ENCODE measurements around the gene HPSE2.

Gene HPSE2

DNA sequence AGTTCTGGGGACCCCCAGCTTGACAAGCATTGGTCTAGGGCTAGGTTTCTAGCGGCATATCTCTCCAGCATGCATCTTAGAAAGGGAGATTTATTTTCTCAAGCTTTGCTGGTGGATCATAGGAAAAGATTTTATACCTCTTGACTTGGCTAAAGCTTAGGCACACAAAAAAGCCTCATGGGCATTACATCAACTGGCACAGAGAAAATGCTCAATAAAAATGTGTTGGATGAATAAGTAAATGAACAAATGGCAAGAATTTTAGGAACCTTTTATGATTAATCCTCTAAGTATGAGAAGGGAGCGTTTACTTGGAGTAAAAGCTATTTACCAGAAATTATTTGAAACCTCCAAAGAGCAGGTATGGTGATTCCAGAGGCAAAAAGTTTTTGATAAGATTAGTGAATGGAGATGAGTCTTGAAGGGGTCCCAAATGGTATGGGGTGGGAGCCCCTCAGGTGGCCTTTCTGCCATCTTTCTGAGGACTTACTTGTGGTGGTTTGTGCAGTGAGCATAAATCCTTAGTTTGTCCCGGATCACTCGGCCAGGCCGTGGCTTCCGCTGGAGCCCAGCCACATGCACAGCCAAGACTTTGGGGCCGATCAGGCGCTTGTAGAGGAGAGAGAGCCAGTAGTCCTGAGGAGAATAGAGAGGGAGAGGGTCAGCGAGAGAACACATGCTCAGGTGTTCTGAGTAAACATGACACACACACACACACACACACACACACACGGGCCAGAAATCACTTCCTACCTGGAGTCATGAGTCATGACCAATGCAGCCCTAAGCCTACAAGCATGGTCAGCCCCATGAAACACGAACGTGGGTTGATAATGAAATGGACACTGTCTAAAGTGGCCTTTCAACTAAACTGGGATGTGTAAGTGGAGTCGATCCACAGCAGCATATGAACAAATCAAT lies 745.8 kb downstream of the HPSE2 start:
- peak; percentile 55 for DNase-seq (ENCODE audit: low spot score)

DNA sequence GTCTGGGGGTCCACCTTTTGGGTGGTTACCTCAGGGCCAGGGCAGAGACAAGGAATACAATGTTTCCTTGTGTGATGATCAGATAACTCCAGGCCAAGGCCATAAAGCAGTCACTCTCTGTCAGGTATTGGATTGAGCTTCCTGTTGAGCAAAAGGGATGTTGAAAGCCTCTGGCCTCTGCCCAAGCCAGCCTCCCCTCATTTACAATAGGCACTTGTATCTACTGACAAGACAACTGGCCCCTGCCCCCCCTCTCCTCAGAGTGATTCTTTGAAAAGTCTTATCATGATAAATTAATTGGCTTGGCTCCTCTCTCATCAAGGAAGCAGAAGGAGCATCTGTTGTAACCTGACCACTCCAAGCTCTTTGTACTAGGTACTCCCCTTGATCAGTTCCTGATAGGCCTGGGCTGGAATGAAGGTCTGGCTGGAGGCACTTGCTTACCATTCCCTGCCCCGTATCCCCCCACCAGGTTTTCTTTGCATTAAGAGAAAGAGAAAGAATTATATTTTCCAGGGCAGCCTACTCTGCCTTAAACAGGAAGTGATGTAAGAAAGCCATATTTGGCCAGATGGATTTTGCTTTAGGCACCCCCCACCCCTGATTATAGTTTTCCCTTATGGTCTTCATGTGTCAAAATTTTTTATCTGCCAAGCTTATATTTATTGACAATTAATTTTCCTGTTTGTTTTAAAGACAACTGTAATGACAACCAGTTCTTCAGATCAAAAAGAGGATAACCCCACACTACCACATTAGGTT lies 746.8 kb downstream of the HPSE2 start:
- DNase-seq (ENCODE audit: low spot score) = no peak

DNA sequence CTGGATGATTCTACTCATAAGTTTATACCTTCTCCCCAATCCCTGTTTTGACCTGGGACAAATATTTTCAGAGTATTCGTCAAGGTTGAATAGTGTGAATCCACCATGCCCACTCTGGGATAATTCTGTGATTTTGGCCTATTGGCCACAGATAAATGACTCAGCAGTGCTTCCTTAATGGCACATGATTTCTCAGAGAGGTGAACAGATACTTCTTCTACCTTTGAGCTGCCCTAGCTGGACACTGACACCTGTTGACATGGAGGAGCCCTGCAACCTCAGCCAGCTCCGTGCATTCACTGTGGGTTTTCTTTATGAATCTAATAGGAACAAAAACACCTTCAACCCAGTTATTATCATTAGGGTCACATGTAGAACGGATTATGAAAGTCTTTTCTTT lies 748.0 kb downstream of the HPSE2 start:
- no peak for DNase-seq (ENCODE audit: low spot score)

DNA sequence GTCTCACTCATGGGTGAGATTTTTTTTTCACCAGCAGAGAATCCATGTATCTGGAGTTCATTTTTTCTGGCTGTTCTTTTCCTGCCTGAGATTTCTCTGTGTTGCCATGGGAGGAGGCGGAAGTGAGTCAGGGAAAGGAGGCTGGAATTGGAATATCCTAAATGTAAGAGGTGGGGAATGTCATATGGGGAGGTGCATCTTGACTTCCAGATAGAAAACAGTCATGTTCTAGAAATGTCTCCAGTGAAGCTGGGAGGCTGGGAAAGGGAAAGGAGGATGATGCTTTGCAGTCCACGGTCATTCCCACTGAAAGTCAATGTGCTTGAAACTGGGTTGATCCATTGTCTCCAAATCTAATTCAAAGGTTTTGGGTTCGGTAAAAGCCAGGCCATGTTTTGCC lies 749.2 kb downstream of the HPSE2 start:
- no peak for DNase-seq (ENCODE audit: low spot score)

DNA sequence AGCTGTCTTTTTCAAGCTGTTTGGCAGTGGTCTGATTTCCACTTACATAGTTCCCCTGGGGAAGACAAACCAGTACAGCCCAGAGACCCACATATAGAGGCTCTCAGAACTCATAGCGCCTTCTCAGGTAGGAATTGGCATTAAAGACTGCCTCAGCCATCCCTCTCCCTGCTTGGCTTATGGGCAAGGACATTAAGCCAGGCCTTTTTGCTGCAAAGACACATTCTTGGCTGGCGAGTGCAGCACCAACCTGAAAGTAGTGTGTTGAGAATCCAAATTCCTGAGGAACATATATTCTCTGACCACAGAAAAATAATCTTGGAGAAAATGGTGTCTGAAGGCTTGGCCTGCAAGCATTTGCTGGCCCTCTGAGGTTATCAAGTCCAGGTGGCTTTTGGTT lies 749.7 kb downstream of the HPSE2 start:
- DNase-seq (ENCODE audit: low spot score) = no peak

DNA sequence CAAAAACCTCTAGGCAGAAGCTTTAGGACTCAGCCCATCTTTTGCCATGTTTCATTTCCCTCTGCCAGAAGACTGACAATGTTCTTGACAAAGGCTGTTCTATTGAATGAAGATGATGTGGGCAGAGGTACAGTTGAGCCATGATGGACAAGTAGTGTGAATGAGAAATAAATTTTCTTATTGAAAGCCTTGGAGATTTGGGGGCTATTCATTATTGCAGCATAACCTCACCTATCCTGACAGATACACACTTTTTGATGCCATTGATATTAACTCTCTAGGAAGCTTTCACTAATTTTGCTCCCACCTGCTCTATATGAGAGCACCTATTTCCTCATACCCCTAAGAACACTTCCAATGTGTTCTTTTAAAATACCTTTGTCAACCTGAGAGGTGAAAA lies 752.0 kb downstream of the HPSE2 start:
- DNase-seq (ENCODE audit: low spot score) = no peak

DNA sequence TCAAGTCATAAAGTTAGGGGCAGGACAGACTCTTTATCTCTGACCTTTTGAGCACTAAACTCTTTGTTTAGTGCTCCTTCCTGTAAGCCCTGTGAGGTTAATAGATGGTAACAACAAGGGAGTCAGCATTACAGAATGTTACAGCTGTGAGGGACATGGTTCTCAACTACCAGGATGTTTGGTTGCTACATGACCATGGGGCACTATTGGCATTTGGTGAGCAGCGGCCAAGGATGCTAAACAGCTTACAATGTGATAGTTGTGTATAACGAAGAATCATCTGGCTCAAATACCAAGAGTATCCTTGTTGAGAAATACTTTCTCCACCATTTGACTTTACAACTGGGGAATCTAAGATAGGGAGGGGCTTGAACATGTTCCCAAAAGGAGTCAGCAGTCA lies 753.6 kb downstream of the HPSE2 start:
- no peak for DNase-seq (ENCODE audit: low spot score)

DNA sequence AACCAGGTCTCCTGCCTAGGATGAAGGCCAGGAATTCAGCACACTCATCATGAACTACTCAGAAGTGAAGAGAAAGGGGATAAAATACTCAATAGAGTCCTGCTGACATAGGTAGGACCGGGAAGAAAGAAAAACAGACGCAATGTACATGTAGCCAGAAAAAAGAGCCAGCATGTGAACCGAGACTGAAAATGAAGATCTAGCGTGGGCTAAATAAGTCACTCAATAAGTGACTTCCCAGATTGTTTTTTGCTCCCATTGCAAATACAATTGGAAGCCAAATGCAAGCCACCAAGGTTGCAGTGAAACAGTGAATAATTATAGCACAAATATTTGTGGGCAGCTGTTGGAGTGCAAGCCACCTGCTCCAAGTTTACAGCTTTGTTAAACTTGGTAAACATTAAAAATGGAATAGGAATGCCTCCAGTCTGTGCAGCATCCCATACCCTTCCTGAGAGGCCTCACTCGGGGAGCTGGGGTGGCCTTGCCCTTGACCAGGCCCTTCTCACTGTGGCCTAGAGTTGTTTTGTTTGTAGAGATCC lies 754.2 kb downstream of the HPSE2 start:
- DNase-seq (ENCODE audit: low spot score) = peak; percentile 18

DNA sequence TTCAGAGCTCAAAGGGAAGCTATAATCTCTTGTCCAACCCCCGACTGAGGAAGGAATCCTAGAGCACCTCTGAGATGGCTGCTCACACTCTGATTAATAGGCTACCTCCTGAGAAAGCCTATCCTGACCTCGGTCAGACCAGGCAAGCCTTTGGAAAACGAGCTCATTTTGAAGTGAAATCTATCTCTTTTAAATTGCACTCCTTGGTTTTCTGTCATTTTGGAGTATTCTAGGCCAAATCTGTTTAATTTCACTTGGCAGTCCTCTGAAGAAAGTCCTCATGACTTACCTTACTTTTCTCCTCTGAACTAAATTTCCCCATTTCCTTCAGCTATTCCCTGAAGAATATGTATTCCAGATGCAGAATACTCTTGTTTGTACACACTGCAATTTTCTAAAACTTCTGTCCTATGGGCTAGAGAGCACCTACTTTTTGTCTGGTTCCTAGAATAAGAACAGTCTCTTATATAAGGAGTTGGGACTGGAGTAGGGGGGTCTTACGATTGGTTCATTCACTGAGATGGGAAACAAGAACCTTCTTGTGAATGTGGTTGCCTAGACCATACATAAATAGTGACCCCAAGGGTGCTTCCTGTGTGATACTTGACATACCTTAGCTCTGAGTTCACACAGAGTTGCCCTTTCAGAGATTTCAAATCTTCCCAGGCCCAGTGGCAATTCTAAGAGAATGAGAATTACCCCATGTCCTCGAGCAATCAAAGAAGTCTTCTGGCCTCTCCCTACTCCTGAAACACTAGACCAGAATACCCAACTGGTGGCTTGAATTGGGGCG lies 757.0 kb downstream of the HPSE2 start:
- DNase-seq (ENCODE audit: low spot score) = no peak

DNA sequence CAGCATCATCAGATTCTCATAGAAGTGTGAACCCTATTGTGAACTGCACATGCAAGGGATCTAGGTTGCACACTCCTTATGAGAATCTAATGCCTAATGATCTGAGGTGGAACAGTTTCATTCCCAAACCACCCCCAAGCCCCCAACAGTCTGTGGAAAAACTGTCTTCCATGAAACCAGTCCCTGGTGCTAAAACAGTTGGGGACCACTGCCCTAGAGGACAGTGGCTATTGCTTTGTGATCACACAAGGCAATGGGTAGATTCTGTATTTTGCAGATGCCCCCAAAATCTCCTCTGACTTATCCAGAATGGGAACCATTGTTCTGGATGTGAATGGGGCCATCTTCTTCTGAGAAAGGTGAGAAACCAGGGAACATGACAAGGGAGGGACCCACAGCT lies 757.8 kb downstream of the HPSE2 start:
- DNase-seq (ENCODE audit: low spot score) = no peak

DNA sequence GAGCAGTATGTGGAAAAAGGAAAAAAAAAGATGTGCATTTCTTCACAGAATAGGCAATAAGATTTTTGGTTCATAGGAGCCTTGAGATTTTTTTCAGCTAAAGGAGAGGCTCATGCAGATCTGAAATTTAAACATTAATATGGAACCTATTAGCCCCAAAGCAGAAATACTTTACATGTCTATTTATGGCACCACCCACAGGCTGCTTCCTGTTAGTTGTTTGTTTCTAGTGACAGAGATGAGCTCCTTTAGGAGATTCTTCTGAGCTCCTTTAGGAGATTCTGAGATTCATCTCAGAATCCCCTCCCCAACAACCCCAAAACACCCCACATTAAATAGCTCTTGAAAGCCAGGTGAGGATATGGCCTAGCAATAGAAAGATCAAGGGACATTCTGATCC lies 761.0 kb downstream of the HPSE2 start:
- no peak for DNase-seq (ENCODE audit: low spot score)

DNA sequence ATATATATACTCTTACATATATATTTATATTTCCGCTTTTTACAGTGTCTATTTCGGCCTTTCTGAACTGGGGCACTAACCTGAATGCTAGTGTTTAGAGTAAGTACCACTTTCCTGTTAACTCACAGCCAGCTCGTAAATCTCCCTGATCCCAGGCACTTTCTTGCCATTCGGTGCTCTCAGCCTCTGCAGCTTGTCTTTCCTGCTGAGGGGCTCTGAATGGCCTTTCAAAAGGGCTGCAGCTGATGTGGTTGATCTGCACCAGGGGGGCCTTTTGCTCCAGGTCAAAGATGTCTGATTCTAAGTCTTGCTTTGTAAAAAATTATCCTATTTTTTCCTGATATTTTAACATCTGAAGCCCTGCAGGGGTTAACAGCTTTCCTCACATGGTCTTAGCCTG lies 763.5 kb downstream of the HPSE2 start:
- no peak for DNase-seq (ENCODE audit: low spot score)

DNA sequence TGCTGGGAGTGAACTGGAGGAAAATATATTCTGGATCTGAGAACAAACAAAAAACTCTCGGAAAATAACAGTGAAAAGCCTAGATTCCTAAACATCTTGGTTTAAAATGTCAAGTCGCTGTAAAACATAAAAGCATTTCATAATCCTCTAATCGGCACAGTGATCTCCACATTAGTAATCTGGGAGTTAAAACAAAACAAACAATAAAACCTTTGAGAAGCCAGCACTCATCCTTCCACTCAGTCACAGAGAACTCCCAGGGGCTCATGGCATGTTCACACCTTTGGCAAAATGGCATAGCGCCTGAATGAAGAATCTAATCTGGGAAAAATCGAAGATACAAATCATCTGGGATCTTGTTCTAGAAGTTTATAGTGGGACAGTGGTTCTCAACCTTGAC lies 764.8 kb downstream of the HPSE2 start:
- no peak for DNase-seq (ENCODE audit: low spot score)

DNA sequence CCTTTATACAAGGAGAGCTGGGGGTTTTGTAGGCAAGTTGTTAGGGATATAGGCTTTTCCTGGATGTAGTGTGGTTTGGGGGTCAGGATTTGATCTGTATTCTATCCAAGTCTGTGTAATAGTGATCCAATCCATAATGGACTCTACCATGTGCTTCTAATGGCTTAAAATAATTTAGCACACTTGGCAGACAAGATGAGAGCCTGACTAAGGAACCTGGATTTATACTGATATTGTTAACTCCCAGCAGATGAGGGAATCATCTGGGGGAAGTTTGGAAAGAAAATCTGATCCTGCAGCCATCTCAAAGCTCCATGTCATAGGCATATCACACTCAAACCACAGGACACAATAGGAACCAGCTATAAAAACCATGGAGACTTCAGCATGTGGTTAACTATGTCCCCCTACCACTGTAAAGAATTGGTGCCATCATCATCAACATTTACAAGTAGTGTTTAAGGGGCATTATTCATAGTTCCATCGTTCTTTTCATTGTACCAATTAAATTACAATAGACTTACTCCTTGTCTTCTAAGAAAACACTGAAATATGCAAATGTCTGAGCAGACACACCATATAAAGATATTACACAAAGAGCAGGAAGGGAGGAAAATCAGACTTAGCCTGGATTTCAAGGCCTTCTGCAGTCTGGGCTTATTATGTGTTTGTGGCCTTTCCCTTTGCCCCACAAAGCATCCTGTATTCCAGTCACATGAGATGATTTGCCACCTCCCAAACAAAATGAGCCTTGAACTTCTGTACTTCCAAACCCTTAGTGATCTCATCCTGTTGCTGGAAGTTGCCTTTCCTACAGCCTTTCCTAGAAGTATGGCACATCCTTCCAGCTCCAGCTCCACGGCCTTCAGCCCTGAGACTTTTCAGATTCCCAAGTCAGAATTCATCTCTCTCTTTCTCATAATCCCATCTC lies 766.4 kb downstream of the HPSE2 start:
- DNase-seq (ENCODE audit: low spot score) = no peak

DNA sequence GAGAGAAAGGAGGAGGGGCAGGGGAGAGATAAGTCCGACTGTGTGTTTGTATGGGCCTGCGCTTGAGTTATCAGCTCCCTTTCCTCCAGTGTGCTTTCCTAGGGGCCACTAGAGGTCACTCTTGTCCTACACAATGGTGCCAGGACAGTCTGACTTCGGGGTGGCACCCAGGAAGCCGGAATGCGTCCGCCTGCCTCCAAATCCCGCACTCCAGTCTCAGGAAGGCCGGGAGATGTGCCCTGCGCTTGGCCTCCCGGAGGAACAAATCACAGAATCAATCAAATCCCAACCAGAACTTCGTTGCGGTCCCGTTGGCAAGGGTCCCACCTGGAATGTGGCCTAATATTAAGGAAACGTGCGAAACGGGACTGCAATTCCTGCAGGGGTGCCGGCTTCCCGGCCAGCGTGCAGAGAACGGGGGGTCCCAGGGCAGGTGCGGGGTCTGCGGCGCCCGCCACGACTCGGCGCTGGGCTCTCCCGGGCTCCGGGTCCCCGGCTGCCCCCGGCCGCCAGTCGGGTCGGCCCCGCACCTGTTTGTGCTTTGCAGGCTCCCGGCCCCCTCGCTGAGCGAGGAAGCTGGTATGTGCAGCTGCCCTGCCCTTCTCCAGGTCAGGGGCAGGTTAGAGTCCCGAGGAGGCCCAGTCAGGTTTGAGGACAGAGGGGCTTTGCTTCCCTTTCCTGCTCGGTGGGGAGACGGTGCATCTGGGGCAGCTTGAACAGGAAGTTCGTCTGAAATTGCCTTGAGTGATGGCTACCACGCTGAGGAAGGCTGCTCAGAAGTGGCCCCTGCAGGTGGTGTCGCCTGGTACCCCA lies 767.9 kb downstream of the HPSE2 start:
- peak; percentile 87 for DNase-seq (ENCODE audit: low spot score)

DNA sequence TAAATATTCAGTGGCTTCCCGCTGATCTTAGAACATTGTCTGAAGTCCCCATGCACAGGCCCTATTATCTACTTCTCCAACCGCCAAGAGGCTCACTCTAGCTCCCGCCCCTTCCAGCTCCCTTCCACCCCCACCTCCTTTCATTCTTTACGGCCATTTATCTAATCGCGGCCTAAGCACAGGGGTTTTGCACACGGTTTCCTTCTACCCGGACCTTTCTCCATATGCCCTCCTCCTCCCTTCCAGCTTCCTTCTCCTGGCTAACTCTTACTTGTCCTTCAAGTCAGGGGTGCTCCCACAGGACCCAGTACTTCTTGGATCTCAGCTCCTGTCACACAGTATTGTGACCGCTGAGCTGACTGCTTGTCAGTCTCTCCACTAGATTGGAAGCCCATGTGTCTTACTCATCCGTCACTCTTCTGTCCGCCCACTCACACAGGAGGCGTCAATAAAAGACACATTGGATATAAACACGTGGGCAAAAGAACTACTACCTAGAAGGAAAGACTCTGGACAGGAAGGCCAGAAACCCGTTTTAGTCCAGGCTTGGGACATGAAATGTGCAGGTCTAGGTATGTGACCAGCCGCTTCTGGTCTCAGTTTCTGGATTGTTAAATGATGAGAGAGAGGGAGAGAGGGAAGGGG lies 768.7 kb downstream of the HPSE2 start:
- no peak for DNase-seq (ENCODE audit: low spot score)

DNA sequence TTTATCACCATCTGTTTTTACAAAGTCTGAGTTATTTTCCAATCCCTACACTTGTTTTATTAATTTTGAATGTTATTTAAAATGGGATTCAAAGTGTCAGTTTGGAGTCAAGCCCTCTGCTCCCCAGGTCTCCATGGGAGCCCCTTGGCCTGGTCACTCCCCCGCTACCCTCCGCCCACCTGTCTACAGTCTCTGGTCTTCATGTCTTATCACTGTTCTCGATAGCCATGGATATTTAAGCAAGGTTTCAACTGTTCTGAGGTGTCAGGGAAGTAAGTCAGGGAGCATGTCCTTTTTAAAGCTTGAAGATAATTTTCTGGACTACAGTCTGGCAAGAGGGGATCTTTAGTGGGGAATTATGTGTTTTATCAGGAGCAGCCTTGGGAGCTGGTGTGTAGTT lies 769.8 kb downstream of the HPSE2 start:
- no peak for DNase-seq (ENCODE audit: low spot score)

DNA sequence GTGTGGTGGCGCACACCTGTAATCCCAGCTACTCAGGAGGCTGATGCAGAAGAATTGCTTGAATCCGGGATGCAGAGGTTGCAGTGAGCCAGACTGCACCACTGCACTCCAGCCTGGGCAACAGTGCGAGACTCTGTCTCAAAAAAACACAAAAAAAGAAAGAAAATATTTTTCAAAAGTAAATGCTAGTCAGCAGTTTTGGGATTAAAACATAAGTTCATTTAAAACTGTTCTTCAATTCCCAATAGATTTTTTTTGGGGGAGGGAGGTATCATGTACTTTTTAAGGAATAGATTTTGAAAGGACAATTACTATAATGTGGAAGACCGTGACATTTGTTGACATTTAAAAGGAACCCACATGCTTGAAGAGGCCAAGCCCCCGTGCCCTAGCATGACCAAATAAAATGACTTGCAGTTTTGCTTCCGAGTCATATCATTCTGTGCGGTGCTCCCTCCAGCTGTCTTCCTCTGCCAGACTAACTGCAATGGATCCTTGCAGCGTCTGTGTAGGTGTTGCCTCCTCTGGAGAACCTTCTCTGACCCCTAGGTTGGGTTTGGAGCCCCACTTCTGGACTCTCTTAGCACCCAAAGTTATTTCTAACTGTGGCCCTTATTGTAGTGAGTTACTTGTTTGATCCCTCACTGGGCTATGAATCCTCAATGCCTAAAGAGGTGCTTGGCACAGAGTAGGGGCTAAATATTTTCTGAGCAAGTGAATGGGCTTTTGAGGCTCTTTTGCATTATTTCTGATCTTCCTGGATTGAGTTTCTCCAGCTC lies 771.5 kb downstream of the HPSE2 start:
- DNase-seq (ENCODE audit: low spot score) = no peak

DNA sequence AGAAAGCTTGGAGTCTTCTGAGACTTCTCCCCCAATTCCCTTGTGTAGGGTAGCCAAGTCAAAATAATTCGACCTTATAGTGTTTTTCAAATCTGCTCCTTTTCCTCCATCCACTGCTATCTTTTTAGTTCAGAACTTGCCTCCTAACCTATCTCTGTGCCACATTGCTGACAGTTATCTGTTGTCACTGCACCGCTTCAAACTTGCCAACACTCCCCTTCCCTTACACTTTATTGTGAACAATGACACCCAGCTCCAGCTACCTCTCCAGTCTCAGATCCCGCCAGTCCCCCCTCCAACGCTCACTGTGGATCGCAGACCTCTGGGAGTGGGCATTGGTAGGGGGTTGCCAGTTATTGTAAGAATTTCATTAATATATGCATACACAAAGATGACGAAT lies 772.6 kb downstream of the HPSE2 start:
- no peak for DNase-seq (ENCODE audit: low spot score)
